Fibroblast of lung (primary cell): ENCODE measurements around the gene CNR2. TPM values are rescaled to one million over a fixed set of nuclear protein-coding genes. Genes with fewer than 3 reads are reported as not detected.
A peak's percentile ranks its signal among the peaks of the same experiment; 100 is the strongest.

Experiments
- DNase-seq, 2 donors: peaks; one replicate each; pipeline versions ENCODE4 v3.0.0 to v3.0.0-alpha.2; 2010; ENCODE audit warnings: low read depth in 2 of 2
- H2AFZ ChIP-seq: 2 replicates; pipeline ENCODE4 v1.5.1; 2012; ENCODE audit warnings: low read length, control low read depth, inconsistent platforms
- H3K27ac ChIP-seq: 2 replicates; pipeline ENCODE4 v1.5.1; 2011; ENCODE audit warnings: low read length, control low read depth; ENCODE audit not compliant: insufficient read depth
- H3K27me3 ChIP-seq: 2 replicates; pipeline ENCODE4 v1.5.1; 2011; ENCODE audit warnings: mild to moderate bottlenecking, low read length; ENCODE audit not compliant: control insufficient read depth, insufficient read depth
- H3K36me3 ChIP-seq: 2 replicates; pipeline ENCODE4 v1.5.1; 2011; ENCODE audit warnings: low read length; ENCODE audit not compliant: control insufficient read depth, insufficient read depth
- H3K4me1 ChIP-seq: 2 replicates; pipeline ENCODE4 v1.5.1; 2011; ENCODE audit warnings: low read length; ENCODE audit not compliant: control insufficient read depth, insufficient read depth; ENCODE audit errors: extremely low read depth
- H3K4me2 ChIP-seq: 2 replicates; pipeline ENCODE4 v1.5.1; 2011; ENCODE audit warnings: low read length, control low read depth; ENCODE audit not compliant: insufficient read depth; ENCODE audit errors: extremely low read depth
- H3K4me3 ChIP-seq, 4 experiments: fragments of 200-600 bp in 1 of 4; sonication (generic) in 1 of 4; replicated peaks in 1 of 4; 2 replicates each; pipeline ENCODE4 v1.5.1; 2011 to 2016; ENCODE audit warnings: low read length in 4 of 4, low read depth in 3 of 4, mild to moderate bottlenecking in 3 of 4, control low read depth in 2 of 4, inconsistent platforms in 1 of 4, mixed read lengths in 1 of 4; ENCODE audit not compliant: insufficient read depth in 1 of 4; ENCODE audit errors: control extremely low read depth in 1 of 4
- H3K79me2 ChIP-seq: 2 replicates; pipeline ENCODE4 v1.5.1; 2012; ENCODE audit warnings: mild to moderate bottlenecking, low read length, inconsistent platforms; ENCODE audit not compliant: control insufficient read depth, insufficient read depth
- H3K9ac ChIP-seq: 2 replicates; pipeline ENCODE4 v1.5.1; 2011; ENCODE audit warnings: mild to moderate bottlenecking, low read length, control low read depth; ENCODE audit not compliant: insufficient read depth
- H3K9me3 ChIP-seq: 2 replicates; pipeline ENCODE4 v1.5.1; 2012; ENCODE audit warnings: low read depth, low read length; ENCODE audit not compliant: control insufficient read depth, insufficient read depth
- H4K20me1 ChIP-seq: 2 replicates; pipeline ENCODE4 v1.5.1; 2011; ENCODE audit warnings: low read length; ENCODE audit not compliant: control insufficient read depth, insufficient read depth; ENCODE audit errors: extremely low read depth
- CTCF ChIP-seq, 2 donors: IDR thresholded peaks in 1 of 2; conservative IDR thresholded peaks in 1 of 2; 1 replicate in 1 of 2; 2 replicates in 1 of 2; pipeline ENCODE4 v1.5.1; 2011 to 2012; ENCODE audit warnings: low read length in 2 of 2, control low read depth in 1 of 2, inconsistent platforms in 1 of 2, low read depth in 1 of 2, mild to moderate bottlenecking in 1 of 2
- EZH2 ChIP-seq: IDR thresholded peaks from 2 replicates; pipeline ENCODE4 v1.5.1; 2012; ENCODE audit warnings: low read length, control low read depth, mild to moderate bottlenecking; ENCODE audit errors: missing control alignments
- polyA minus RNA-seq: library from RNA; depleted of rRNA, polyadenylated mRNA; stranded (reverse); fragments of >200 nt; gene quantifications from 2 replicates; pipeline ENCODE4 v1.2.3, GENCODE V29; 2011; ENCODE audit warnings: low replicate concordance
- polyA plus RNA-seq, 2 donors: library from polyadenylated mRNA; depleted of rRNA in 1 of 2; stranded (reverse) in 1 of 2; unstranded in 1 of 2; fragments of >200 nt; gene quantifications; 2 replicates each; pipeline ENCODE4 v1.2.1, GENCODE V29; 2011 to 2012; ENCODE audit warnings: missing spikeins in 1 of 2
- total RNA-seq: library from RNA; depleted of rRNA; stranded (reverse); fragments of >200 nt; gene quantifications from 2 replicates; pipeline ENCODE4 v1.2.1, GENCODE V29; 2014

Gene CNR2
- total RNA-seq = not detected in 2 replicates
- polyA plus RNA-seq = not detected in 2 replicates
- not detected in 2 replicates for polyA plus RNA-seq (2012)
- polyA minus RNA-seq = not detected in 2 replicates

- DNase-seq = no peak
- Histone ChIP-seq H3K27ac (no peak within 1 kb of the TSS), H3K4me1 (no peaks in the 10 kb centered on the region), H3K4me2 (no peak within 1 kb of the TSS), H3K79me2 (no peaks in the 10 kb centered on the region), H3K4me3 (no peak within 1 kb of the TSS), H4K20me1 (no peaks in the 10 kb centered on the region), H3K36me3 (no peaks in the 10 kb centered on the region), H3K9me3 (no peaks in the 10 kb centered on the region), H2AFZ (no peak within 1 kb of the TSS), H3K9ac (no peak within 1 kb of the TSS), H3K27me3 (peaks cover 5% of the 10 kb centered on the region)
- TF ChIP-seq EZH2 (no peak), CTCF (conservative IDR thresholded peaks at IDR 0.05 in 1 of 2, IDR thresholded peaks at IDR 0.05 in 1 of 2; ENCODE audit: low read depth in 1 of 2, low read length in 2 of 2) (no peak)
Measured at GRCh38 chr1:23913212-23913880, at the start of gene CNR2. TSS of gene CNR2 (minus strand) at chr1:23913362. CDS start at chr1:23875617, 37,745 bp downstream.

DNA sequence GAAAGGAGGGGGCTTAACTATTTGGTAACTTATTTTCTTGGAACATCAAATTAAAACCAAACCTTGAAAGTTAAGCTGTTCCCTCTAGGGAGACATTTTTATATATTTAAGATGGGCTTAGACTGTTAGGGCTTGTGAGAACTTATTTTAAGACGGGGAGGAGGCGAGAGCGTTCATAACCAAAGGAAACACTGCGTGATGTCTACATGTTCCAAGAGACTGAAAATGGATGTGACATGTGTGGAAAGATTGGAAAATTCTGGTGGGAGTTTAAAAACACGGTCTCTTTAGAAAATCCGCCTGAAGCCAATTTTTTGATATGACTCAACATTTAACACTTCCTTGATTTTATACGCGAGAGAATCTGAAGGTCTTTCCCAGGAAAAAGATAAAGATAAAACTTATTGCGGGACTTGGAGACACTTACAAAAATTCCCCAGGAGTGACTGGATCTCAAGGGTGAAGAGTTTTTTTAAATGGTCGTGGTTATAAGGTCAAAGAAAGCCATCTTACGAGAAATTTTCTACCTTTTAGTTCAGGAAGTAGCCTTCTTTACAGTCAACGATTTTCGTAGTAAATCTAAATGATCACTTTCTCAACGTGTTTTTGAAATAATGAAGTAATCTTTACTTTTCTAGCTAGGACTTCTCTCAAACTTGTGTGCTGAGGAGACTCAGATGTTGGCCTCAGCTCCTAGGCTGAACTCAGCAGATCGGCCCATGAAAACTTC lies 47.3 kb upstream of the CNR2 start:
- peak overlapping the region; percentile 97 for H3K9ac ChIP-seq
- no peak for TF ChIP-seq CTCF (conservative IDR thresholded peaks at IDR 0.05 in 1 of 2, IDR thresholded peaks at IDR 0.05 in 1 of 2; ENCODE audit: low read depth in 1 of 2, low read length in 2 of 2)
- TF ChIP-seq EZH2 = no peak
- H3K4me2 ChIP-seq = peak overlapping the region; percentile 93
- peaks cover 2% of the 10 kb centered on the region for H4K20me1 ChIP-seq
- H3K27me3 ChIP-seq = no peaks in the 10 kb centered on the region
- peak overlapping the region; percentile 96 for H3K27ac ChIP-seq
- peak in 1 of 2 donors; percentile 49 for DNase-seq
- H3K9me3 ChIP-seq = no peaks in the 10 kb centered on the region
- H2AFZ ChIP-seq = no peak overlapping the region
- peaks cover 26% of the 10 kb centered on the region for H3K79me2 ChIP-seq
- H3K36me3 ChIP-seq = no peaks in the 10 kb centered on the region
- H3K4me1 ChIP-seq = peaks cover 2% of the 10 kb centered on the region
- H3K4me3 ChIP-seq = peak overlapping the region; percentile 69 to 100 (median 82)
